GM23338 (cell line): ENCODE data around the gene RPL41. TPM values are rescaled to one million over a fixed set of nuclear protein-coding genes. Genes with fewer than 3 reads are reported as not detected.

ENCODE experiments used
- ATAC-seq: fragments of 200-7000 bp; cut with Tn5 transposase; 3 replicates; pipeline ENCODE4 v1.9.1; 2020
- DNase-seq: peaks from one replicate; pipeline ENCODE4 v3.0.0-alpha.2; 2015; ENCODE audit warnings: low spot score
- H2AFZ ChIP-seq: fragments of 200-600 bp; sonication (generic); 2 replicates; pipeline ENCODE4 v1.8.0; 2016; ENCODE audit warnings: antibody characterized with exemption, mild to moderate bottlenecking, moderate library complexity
- H3F3A ChIP-seq: fragments of 200-600 bp; sonication (generic); replicated peaks from 2 replicates; pipeline ENCODE4 v1.8.0; 2017; ENCODE audit warnings: antibody characterized with exemption, mixed run types, low read depth
- H3K27ac ChIP-seq: fragments of 200-600 bp; sonication (generic); 2 replicates; pipeline ENCODE4 v1.6.1; 2016; ENCODE audit warnings: low read depth
- H3K27me3 ChIP-seq: fragments of 200-600 bp; sonication (generic); 2 replicates; pipeline ENCODE4 v1.8.0; 2016; ENCODE audit warnings: mild to moderate bottlenecking, mixed run types, moderate library complexity; ENCODE audit not compliant: insufficient read depth
- H3K36me3 ChIP-seq: fragments of 200-600 bp; sonication (generic); 2 replicates; pipeline ENCODE4 v1.8.0; 2016; ENCODE audit warnings: mild to moderate bottlenecking; ENCODE audit not compliant: insufficient read depth
- H3K4me1 ChIP-seq: fragments of 200-600 bp; sonication (generic); 2 replicates; pipeline ENCODE4 v1.8.0; 2016; ENCODE audit warnings: mild to moderate bottlenecking, moderate library complexity; ENCODE audit not compliant: insufficient read depth
- H3K4me2 ChIP-seq: fragments of 200-600 bp; sonication (generic); 2 replicates; pipeline ENCODE4 v1.7.1; 2017; ENCODE audit warnings: mixed run types
- H3K4me3 ChIP-seq: fragments of 200-600 bp; sonication (generic); 2 replicates; pipeline ENCODE4 v1.6.1; 2016; ENCODE audit warnings: mixed run types
- H3K79me2 ChIP-seq: fragments of 200-600 bp; sonication (generic); replicated peaks from 2 replicates; pipeline ENCODE4 v1.8.0; 2017; ENCODE audit warnings: mild to moderate bottlenecking; ENCODE audit not compliant: insufficient read depth
- H3K9me2 ChIP-seq: fragments of 200-600 bp; sonication (generic); 2 replicates; pipeline ENCODE4 v1.8.0; 2017; ENCODE audit not compliant: insufficient read depth
- H4K20me1 ChIP-seq: fragments of 200-600 bp; sonication (generic); replicated peaks from 2 replicates; pipeline ENCODE4 v1.8.0; 2017; ENCODE audit warnings: mild to moderate bottlenecking; ENCODE audit not compliant: insufficient read depth
- H3K27ac Mint-ChIP-seq: 2 replicates; pipeline ENCODE4 v1.8.0; 2020; ENCODE audit warnings: inconsistent platforms, mild to moderate bottlenecking, moderate library complexity, mixed read lengths
- H3K27me3 Mint-ChIP-seq: 3 replicates; pipeline ENCODE4 v1.8.0; 2022; ENCODE audit warnings: low read depth, mild to moderate bottlenecking, moderate library complexity, mixed read lengths, inconsistent platforms; ENCODE audit not compliant: insufficient read depth, poor library complexity
- H3K36me3 Mint-ChIP-seq: 3 replicates; pipeline ENCODE4 v1.8.0; 2021; ENCODE audit warnings: low read depth, mild to moderate bottlenecking, inconsistent platforms, moderate library complexity, mixed read lengths
- H3K4me1 Mint-ChIP-seq: 3 replicates; pipeline ENCODE4 v1.8.0; 2020; ENCODE audit warnings: mild to moderate bottlenecking, inconsistent platforms, mixed read lengths
- H3K4me3 Mint-ChIP-seq: 3 replicates; pipeline ENCODE4 v1.8.0; 2021; ENCODE audit warnings: moderate library complexity, mild to moderate bottlenecking, inconsistent platforms, mixed read lengths
- H3K9me3 Mint-ChIP-seq: 3 replicates; pipeline ENCODE4 v1.8.0; 2020; ENCODE audit warnings: moderate library complexity, mild to moderate bottlenecking, inconsistent platforms, mixed read lengths
- EZH2 ChIP-seq: fragments of 200-600 bp; sonication (generic); IDR thresholded peaks from one replicate; pipeline ENCODE4 v1.8.0; 2017; ENCODE audit warnings: antibody characterized with exemption, mild to moderate bottlenecking, low read depth; ENCODE audit not compliant: unreplicated experiment
- POLR2AphosphoS5 ChIP-seq: IDR thresholded peaks from 2 replicates; pipeline ENCODE4 v1.6.1; 2016; ENCODE audit warnings: antibody characterized with exemption, low read depth
- ZNF114 ChIP-seq: fragments of 250-450 bp; sonication (Bioruptor Pico); IDR thresholded peaks from 2 replicates; pipeline ENCODE4 v1.5.0; 2020; ENCODE audit warnings: mild to moderate bottlenecking, moderate library complexity
- ZNF331 ChIP-seq: fragments of 250-450 bp; sonication (Bioruptor Pico); IDR thresholded peaks from 2 replicates; pipeline ENCODE4 v1.5.0; 2020; ENCODE audit warnings: low read depth, mild to moderate bottlenecking, moderate library complexity
- ZNF462 ChIP-seq: fragments of 250-450 bp; sonication (Bioruptor Pico); IDR thresholded peaks from 2 replicates; pipeline ENCODE4 v1.5.0; 2020; ENCODE audit warnings: mild to moderate bottlenecking, moderate library complexity
- polyA plus RNA-seq: library from polyadenylated mRNA; unstranded; fragments of >200 nt; fragmentation: Nextera tagmentation; extraction: Ambion mirVana; gene quantifications from 2 replicates; pipeline ENCODE4 v1.2.1, GENCODE V29; 2016
- total RNA-seq: library from RNA; depleted of rRNA; stranded (reverse); fragments of >200 nt; shearing (Covaris generic); gene quantifications from 2 replicates; pipeline ENCODE4 v1.2.3, GENCODE V29; 2014
- TF ChIP-seq, protein P1 (sequence below): IDR thresholded peaks from 2 replicates; pipeline ENCODE4 v1.6.1; 2016; ENCODE audit warnings: antibody characterized with exemption

RPL41 gene
- total and polyA plus RNA-seq, 2 experiments from 2014 or later: 2,039 to 3,875 TPM

DNA sequence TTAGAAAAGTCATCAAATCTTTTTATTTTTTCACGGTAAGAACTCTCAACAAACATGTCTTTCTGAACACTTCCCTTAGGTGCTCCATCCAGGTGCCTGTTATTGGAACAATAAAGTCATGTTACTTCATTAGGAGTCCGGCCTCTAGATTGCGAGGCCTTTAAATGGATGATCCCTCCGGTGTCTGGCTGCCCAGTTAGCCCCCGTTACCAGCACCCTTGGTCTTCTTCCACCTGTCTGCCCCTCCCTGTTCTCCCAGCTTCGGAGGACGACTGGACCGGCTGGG, 12.7 kb upstream of the RPL41 start (continued):
- TF ChIP-seq ZNF462 (CRISPR knock-in tag) (no peak), ZNF331 (CRISPR knock-in tag) (no peak), EZH2 (no peak), ZNF114 (CRISPR knock-in tag) (no peak)

GRCh38 chr12:56104109-56104814, 12.2 kb upstream of the RPL41 start, which contains the start of gene PA2G4:
TSS of gene PA2G4 (plus strand) at chr12:56104559. CDS start at chr12:56104738, 179 bp downstream.
- Mint-ChIP-seq H3K4me3 (peak within 1 kb of the TSS; percentile 96), H3K36me3 (peaks cover 79% of the 10 kb centered on the region), H3K27me3 (peaks cover 13% of the 10 kb centered on the region), H3K4me1 (peaks cover 21% of the 10 kb centered on the region), H3K9me3 (no peaks in the 10 kb centered on the region), H3K27ac (peak within 1 kb of the TSS; percentile 98)
- H3K36me3 ChIP-seq: peaks cover 42% of the 10 kb centered on the region
- TF ChIP-seq, protein P1, sequence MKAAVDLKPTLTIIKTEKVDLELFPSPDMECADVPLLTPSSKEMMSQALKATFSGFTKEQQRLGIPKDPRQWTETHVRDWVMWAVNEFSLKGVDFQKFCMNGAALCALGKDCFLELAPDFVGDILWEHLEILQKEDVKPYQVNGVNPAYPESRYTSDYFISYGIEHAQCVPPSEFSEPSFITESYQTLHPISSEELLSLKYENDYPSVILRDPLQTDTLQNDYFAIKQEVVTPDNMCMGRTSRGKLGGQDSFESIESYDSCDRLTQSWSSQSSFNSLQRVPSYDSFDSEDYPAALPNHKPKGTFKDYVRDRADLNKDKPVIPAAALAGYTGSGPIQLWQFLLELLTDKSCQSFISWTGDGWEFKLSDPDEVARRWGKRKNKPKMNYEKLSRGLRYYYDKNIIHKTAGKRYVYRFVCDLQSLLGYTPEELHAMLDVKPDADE: peak; percentile 96
- no peak for TF ChIP-seq ZNF331 (CRISPR knock-in tag)
- TF ChIP-seq POLR2AphosphoS5: peak; percentile 82
- no peak for TF ChIP-seq ZNF462 (CRISPR knock-in tag)
- TF ChIP-seq EZH2: no peak
- H4K20me1 ChIP-seq: peaks cover 17% of the 10 kb centered on the region
- H3K27ac ChIP-seq: peak within 1 kb of the TSS; percentile 93
- peaks cover 22% of the 10 kb centered on the region for H3K4me1 ChIP-seq
- H3F3A ChIP-seq: peaks cover 53% of the 10 kb centered on the region
- peaks cover 36% of the 10 kb centered on the region for H3K79me2 ChIP-seq
- no peaks in the 10 kb centered on the region for H3K27me3 ChIP-seq
- peak; percentile 99 for DNase-seq
- H3K4me3 ChIP-seq: peak within 1 kb of the TSS; percentile 99
- peak; percentile 97 for ATAC-seq
- H2AFZ ChIP-seq: peak within 1 kb of the TSS; percentile 91
- H3K4me2 ChIP-seq: peak within 1 kb of the TSS; percentile 100
- H3K9me2 ChIP-seq: no peaks in the 10 kb centered on the region
